OCI-LY7 (cell line): ENCODE measurements around the gene SEMA6D. TPM values are rescaled to one million over a fixed set of nuclear protein-coding genes. Genes with fewer than 3 reads are reported as not detected.

ENCODE experiments used
- BruUV-seq: library from RNA; stranded (reverse); fragments of 400-500 nt; replicated peaks from 2 replicates; lab custom pipeline; 2021; lab: Mats Ljungman, UMichigan
- CTCF ChIA-PET: fragments of 300-600 bp; sonication (Branson Sonifier 250); formaldehyde crosslinking; loops from one replicate; lab custom pipeline; 2022; ENCODE audit warnings: antibody characterized with exemption; ENCODE audit not compliant: unreplicated experiment; lab: Charles Lee
- POLR2A ChIA-PET: fragments of 300-600 bp; sonication (Branson Sonifier 250); formaldehyde crosslinking; loops from one replicate; lab custom pipeline; 2022; ENCODE audit warnings: antibody characterized with exemption; lab: Charles Lee
- DNase-seq: peaks from one replicate; pipeline ENCODE4 v3.0.0-alpha.2; 2015; ENCODE audit warnings: low spot score
- H2AFZ ChIP-seq: fragments of 200-600 bp; sonication (generic), shearing (Covaris generic); 2 replicates; pipeline ENCODE4 v1.6.1; 2014; ENCODE audit warnings: mild to moderate bottlenecking, antibody characterized with exemption, low read length, moderate library complexity
- H3K27ac ChIP-seq: fragments of 200-600 bp; sonication (generic); 2 replicates; pipeline ENCODE4 v1.5.1; 2014; ENCODE audit warnings: mixed run types, low read depth, mild to moderate bottlenecking, moderate library complexity, low read length, inconsistent platforms; ENCODE audit not compliant: poor library complexity, severe bottlenecking
- H3K36me3 ChIP-seq: fragments of 200-600 bp; sonication (generic); 2 replicates; pipeline ENCODE4 v1.6.1; 2014; ENCODE audit warnings: mild to moderate bottlenecking, antibody characterized with exemption, low read length, moderate library complexity, mixed read lengths; ENCODE audit not compliant: insufficient read depth
- H3K4me1 ChIP-seq: fragments of 200-600 bp; sonication (generic); 2 replicates; pipeline ENCODE4 v1.5.1; 2014; ENCODE audit warnings: mild to moderate bottlenecking, low read length; ENCODE audit not compliant: insufficient read depth, poor library complexity, severe bottlenecking
- H3K4me2 ChIP-seq: fragments of 200-600 bp; sonication (generic); 2 replicates; pipeline ENCODE4 v1.6.1; 2014; ENCODE audit warnings: mild to moderate bottlenecking, low read length
- H3K4me3 ChIP-seq: fragments of 200-600 bp; sonication (generic); 2 replicates; pipeline ENCODE4 v1.5.1; 2014; ENCODE audit warnings: mild to moderate bottlenecking, low read depth, low read length; ENCODE audit not compliant: poor library complexity, severe bottlenecking
- H3K79me2 ChIP-seq: fragments of 200-600 bp; sonication (generic); 2 replicates; pipeline ENCODE4 v1.6.1; 2016; ENCODE audit warnings: low read depth, mild to moderate bottlenecking, low read length, moderate library complexity, mixed read lengths; ENCODE audit not compliant: insufficient read depth
- H3K9me2 ChIP-seq: fragments of 200-600 bp; sonication (generic); 2 replicates; pipeline ENCODE4 v1.6.1; 2016; ENCODE audit warnings: mild to moderate bottlenecking, low read length, mixed read lengths; ENCODE audit not compliant: insufficient read depth
- H3K9me3 ChIP-seq: fragments of 200-600 bp; sonication (generic); 2 replicates; pipeline ENCODE4 v1.6.1; 2014; ENCODE audit warnings: mild to moderate bottlenecking, mixed run types, low read length, mixed read lengths
- H4K20me1 ChIP-seq: fragments of 200-600 bp; sonication (generic); 2 replicates; pipeline ENCODE4 v1.6.1; 2014; ENCODE audit warnings: mild to moderate bottlenecking, antibody characterized with exemption, low read length, moderate library complexity, mixed read lengths; ENCODE audit not compliant: insufficient read depth
- EZH2phosphoT487 ChIP-seq: fragments of 200-600 bp; sonication (generic); IDR thresholded peaks from 2 replicates; pipeline ENCODE4 v1.6.1; 2018; ENCODE audit warnings: low read depth, borderline replicate concordance, mild to moderate bottlenecking, mixed run types, antibody characterized with exemption, low read length, moderate library complexity, mixed read lengths
- intact Hi-C: fragments of 100-400 bp; cut with micrococcal nuclease; formaldehyde crosslinking; loops from one replicate; pipeline ENCODE4 v1.10.0; 2022; ENCODE audit not compliant: unreplicated experiment
- total RNA-seq, 2 experiments: library from RNA; depleted of rRNA in 1 of 2; stranded (reverse); fragments of >200 nt in 1 of 2; shearing (Covaris generic) in 1 of 2; gene quantifications; 2 replicates each; pipeline ENCODE4 v1.2.3, GENCODE V29; 2014 to 2022
- TF ChIP-seq, protein P1 (sequence below): fragments of 200-600 bp; sonication (generic); conservative IDR thresholded peaks from 2 replicates; pipeline ENCODE4 v1.5.1; 2014; ENCODE audit warnings: mild to moderate bottlenecking, antibody characterized with exemption, low read length, moderate library complexity, mixed read lengths

SEMA6D gene
- total RNA-seq, 2 experiments from 2014 or later, result not detected

DNA sequence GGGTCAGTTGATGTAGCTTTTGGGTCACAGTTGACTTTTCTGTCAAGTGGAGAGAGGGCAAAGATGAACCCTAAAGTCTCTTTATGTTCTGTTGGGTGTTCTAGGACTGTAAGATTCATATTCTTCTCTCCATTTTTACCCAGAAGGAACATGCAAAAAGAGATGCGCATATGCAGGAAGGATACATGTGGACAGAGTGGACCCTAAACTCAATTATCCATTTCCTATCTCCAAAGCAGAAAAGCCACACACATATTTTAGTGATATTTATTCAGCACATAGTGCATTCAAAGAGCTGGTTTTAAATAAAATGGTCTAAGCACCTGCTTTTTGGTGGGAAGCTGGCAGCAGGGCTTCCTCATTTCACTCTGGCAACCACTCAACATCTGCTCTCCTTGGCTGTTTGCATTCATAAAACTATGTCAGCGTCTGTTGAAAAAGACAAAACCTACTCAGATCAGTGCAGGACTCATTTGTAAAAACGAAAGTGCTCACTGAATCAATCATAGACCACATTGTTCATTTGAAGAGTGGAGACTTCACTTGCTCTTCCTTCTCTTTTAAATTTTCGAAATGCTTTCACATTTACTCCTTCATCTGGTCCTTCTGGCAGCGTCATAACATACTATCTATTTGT, 96.6 kb downstream of the SEMA6D start:
- Histone ChIP-seq H3K79me2 (no peaks in the 10 kb centered on the region), H3K36me3 (no peaks in the 10 kb centered on the region), H4K20me1 (no peaks in the 10 kb centered on the region), H3K4me2 (no peak overlapping the region), H3K27ac (no peak overlapping the region), H3K4me3 (no peak overlapping the region), H3K9me3 (no peaks in the 10 kb centered on the region), H3K9me2 (no peaks in the 10 kb centered on the region), H2AFZ (no peak overlapping the region), H3K4me1 (no peaks in the 10 kb centered on the region)
- intact Hi-C loops, result no loop called here
- no peak for DNase-seq
- no peak for TF ChIP-seq EZH2phosphoT487
- TF ChIP-seq, protein P1, sequence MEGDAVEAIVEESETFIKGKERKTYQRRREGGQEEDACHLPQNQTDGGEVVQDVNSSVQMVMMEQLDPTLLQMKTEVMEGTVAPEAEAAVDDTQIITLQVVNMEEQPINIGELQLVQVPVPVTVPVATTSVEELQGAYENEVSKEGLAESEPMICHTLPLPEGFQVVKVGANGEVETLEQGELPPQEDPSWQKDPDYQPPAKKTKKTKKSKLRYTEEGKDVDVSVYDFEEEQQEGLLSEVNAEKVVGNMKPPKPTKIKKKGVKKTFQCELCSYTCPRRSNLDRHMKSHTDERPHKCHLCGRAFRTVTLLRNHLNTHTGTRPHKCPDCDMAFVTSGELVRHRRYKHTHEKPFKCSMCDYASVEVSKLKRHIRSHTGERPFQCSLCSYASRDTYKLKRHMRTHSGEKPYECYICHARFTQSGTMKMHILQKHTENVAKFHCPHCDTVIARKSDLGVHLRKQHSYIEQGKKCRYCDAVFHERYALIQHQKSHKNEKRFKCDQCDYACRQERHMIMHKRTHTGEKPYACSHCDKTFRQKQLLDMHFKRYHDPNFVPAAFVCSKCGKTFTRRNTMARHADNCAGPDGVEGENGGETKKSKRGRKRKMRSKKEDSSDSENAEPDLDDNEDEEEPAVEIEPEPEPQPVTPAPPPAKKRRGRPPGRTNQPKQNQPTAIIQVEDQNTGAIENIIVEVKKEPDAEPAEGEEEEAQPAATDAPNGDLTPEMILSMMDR, result no peak
- ChIA-PET CTCF (interaction anchor here (1.0 kb wide), 1 partner anchor 9 kb away, joined by 3 read pairs; no protein-coding TSS in a partner anchor), POLR2A (interaction anchor here (1.1 to 2.2 kb wide), 3 partner anchors 9 to 21 kb away, joined by 4 to 10 read pairs (median 4); no protein-coding TSS in a partner anchor)
- BruUV-seq, result no TSS peak

DNA sequence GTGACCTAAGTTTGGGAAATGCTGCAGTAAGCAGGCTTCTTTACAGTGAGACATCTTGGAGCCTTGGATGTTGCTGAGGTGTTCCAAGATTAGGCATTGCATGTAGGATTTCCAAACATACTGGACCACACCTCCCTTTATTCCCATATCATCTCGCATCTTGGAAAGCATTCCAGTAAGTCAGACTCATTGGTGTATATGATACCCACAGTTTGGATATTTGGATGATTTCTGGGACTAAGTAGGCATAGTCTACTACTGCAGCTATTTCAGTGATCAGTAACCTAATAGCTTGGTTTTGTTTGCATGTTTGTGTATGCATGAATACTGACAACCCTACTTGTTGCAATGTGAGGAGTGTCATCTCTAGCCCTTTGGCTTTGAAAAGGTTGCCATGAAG, 97.3 kb downstream of the SEMA6D start:
- H3K4me2 ChIP-seq, result no peak overlapping the region
- no peaks in the 10 kb centered on the region for H3K36me3 ChIP-seq
- H3K27ac ChIP-seq, result no peak overlapping the region
- H3K4me1 ChIP-seq, result no peaks in the 10 kb centered on the region
- H3K9me2 ChIP-seq, result no peaks in the 10 kb centered on the region
- no peak for DNase-seq
- no TSS peak for BruUV-seq
- H3K9me3 ChIP-seq, result no peaks in the 10 kb centered on the region
- TF ChIP-seq, protein P1, result no peak
- no peak for TF ChIP-seq EZH2phosphoT487
- no peaks in the 10 kb centered on the region for H4K20me1 ChIP-seq
- intact Hi-C loops, result no loop called here
- H3K4me3 ChIP-seq, result no peak overlapping the region
- H3K79me2 ChIP-seq, result no peaks in the 10 kb centered on the region
- H2AFZ ChIP-seq, result no peak overlapping the region
- ChIA-PET POLR2A (interaction anchor here (0.8 to 1.1 kb wide), 2 partner anchors 21 to 544 kb away, joined by 3 to 4 read pairs; no protein-coding TSS in a partner anchor), CTCF (no interaction called here)

DNA sequence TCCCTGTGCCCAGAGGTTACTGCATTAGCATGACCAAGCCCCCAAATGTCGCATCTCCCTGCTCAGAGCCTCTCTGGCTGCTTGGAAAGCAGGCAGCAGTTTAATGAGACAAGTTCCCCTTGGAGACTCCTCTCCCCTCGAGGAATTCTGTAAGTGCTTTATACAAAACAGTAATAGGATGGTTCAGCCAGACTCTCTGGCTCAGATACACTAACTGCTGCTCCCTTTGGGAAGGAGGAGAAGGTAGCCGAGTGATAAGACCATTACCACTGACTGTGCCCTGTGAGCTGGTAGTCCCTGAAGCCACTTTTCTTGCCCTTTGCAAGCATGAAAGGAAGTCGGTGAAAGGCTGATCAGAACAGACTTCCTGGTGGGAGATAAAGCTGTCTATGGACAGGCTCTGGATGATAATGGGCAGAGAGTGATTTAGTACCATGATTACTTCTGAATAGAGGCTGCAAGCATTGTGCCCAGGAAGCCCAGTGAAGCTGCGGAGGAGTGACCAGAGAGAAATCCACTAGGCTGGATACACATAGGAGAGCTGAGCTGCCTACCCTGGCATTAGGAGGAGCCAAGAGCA, 100.8 kb downstream of the SEMA6D start:
- intact Hi-C loops, result no loop called here
- Histone ChIP-seq H4K20me1 (no peaks in the 10 kb centered on the region), H2AFZ (no peak overlapping the region), H3K4me1 (no peaks in the 10 kb centered on the region), H3K36me3 (no peaks in the 10 kb centered on the region), H3K9me3 (no peaks in the 10 kb centered on the region), H3K9me2 (no peaks in the 10 kb centered on the region), H3K4me2 (no peak overlapping the region), H3K27ac (no peak overlapping the region), H3K79me2 (no peaks in the 10 kb centered on the region), H3K4me3 (no peak overlapping the region)
- no peak for DNase-seq
- no TSS peak for BruUV-seq
- TF ChIP-seq EZH2phosphoT487, result no peak
- TF ChIP-seq, protein P1, result no peak
- ChIA-PET CTCF (no interaction called here), POLR2A (no interaction called here)
